ENCODE measurements around the gene TGIF1.

DNA sequence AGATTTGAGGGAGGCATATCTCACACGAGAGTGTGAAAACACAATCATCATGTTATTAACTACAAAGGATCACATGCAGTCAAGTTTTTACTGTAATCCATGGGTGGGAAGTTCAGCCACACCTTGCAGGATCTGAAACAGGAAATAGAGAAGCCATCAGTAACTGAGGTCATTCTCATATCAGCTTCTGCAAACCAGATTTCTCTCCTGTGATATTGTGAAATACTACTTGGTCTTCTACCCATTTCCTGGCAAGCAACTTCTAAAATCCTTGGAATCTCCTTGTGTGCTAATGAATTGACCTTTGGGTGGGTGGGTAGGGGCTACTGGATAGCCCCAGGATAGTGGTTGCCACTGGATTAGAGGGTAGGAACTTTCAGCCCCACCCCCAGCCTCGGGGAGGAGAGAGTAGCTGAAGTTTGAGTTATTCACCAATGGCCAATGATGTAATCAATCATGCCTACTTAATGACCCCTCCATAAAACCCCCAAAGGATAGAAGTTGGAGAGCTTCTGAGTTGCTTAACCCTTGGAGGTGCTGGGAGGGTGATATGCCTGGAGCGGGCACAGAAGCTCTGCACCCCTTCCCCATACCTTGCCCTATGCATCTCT lies 25.6 kb upstream of the TGIF1 start:
- TF ChIP-seq, protein P1, sequence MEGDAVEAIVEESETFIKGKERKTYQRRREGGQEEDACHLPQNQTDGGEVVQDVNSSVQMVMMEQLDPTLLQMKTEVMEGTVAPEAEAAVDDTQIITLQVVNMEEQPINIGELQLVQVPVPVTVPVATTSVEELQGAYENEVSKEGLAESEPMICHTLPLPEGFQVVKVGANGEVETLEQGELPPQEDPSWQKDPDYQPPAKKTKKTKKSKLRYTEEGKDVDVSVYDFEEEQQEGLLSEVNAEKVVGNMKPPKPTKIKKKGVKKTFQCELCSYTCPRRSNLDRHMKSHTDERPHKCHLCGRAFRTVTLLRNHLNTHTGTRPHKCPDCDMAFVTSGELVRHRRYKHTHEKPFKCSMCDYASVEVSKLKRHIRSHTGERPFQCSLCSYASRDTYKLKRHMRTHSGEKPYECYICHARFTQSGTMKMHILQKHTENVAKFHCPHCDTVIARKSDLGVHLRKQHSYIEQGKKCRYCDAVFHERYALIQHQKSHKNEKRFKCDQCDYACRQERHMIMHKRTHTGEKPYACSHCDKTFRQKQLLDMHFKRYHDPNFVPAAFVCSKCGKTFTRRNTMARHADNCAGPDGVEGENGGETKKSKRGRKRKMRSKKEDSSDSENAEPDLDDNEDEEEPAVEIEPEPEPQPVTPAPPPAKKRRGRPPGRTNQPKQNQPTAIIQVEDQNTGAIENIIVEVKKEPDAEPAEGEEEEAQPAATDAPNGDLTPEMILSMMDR (IDR thresholded peaks at IDR 0.05; ENCODE audit: low read depth, low read length, poor library complexity, severe bottlenecking): no peak
- no peak for TF ChIP-seq EZH2phosphoT487 (IDR thresholded peaks at IDR 0.05; ENCODE audit: borderline replicate concordance, low read length)
